ENCODE measurements around the gene NUP62. TPM values are rescaled to one million over a fixed set of nuclear protein-coding genes. Genes with fewer than 3 reads are reported as not detected.
A peak's percentile ranks its signal among the peaks of the same experiment; 100 is the strongest.
"Not testable (repeated sequence)": the region's sequence is repeated elsewhere in the genome, so short reads cannot be mapped to it uniquely, and the experiment has no call there.

Gene NUP62
- total and polyA plus RNA-seq, 8 donors, result 39.2 to 66.2 (median 60.0) TPM

GRCh38 chr19:49951806-49952478 lies 22.6 kb upstream of the NUP62 start:
- ATAC-seq (no peak), DNase-seq (peak in 1 of 4 donors; percentile 37)
- Histone ChIP-seq H3K9me3 (no peaks in the 10 kb centered on the region), H3K36me3 (no peaks in the 10 kb centered on the region), H3K4me1 (peaks cover 4 to 50% of the 10 kb centered on the region in 2 donors), H3K4me3 (no peak overlapping the region), H3K27ac (no peak overlapping the region), H3K27me3 (peaks cover 0 to 16% of the 10 kb centered on the region in 2 donors)
- intact Hi-C loops (cut with DNase I), result no loop called here
- TF ChIP-seq, protein P1, sequence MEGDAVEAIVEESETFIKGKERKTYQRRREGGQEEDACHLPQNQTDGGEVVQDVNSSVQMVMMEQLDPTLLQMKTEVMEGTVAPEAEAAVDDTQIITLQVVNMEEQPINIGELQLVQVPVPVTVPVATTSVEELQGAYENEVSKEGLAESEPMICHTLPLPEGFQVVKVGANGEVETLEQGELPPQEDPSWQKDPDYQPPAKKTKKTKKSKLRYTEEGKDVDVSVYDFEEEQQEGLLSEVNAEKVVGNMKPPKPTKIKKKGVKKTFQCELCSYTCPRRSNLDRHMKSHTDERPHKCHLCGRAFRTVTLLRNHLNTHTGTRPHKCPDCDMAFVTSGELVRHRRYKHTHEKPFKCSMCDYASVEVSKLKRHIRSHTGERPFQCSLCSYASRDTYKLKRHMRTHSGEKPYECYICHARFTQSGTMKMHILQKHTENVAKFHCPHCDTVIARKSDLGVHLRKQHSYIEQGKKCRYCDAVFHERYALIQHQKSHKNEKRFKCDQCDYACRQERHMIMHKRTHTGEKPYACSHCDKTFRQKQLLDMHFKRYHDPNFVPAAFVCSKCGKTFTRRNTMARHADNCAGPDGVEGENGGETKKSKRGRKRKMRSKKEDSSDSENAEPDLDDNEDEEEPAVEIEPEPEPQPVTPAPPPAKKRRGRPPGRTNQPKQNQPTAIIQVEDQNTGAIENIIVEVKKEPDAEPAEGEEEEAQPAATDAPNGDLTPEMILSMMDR (IDR thresholded peaks at IDR 0.05), result no peak

GRCh38 chr19:49950956-49951526 lies 21.7 kb upstream of the NUP62 start:
- Histone ChIP-seq H3K4me1 (peaks cover 4 to 46% of the 10 kb centered on the region in 2 donors), H3K36me3 (no peaks in the 10 kb centered on the region), H3K27me3 (peaks cover 0 to 13% of the 10 kb centered on the region in 2 donors), H3K4me3 (no peak overlapping the region), H3K9me3 (no peaks in the 10 kb centered on the region), H3K27ac (no peak overlapping the region)
- TF ChIP-seq, protein P1 (IDR thresholded peaks at IDR 0.05), result no peak
- peak in 1 of 4 donors; percentile 12 for DNase-seq
- intact Hi-C loops (cut with DNase I), result no loop called here
- ATAC-seq, result no peak

- Histone ChIP-seq H3K4me3 (no peak overlapping the region), H3K27ac (no peak overlapping the region), H3K27me3 (peaks cover 0 to 9% of the 10 kb centered on the region in 2 donors), H3K36me3 (no peaks in the 10 kb centered on the region), H3K9me3 (no peaks in the 10 kb centered on the region), H3K4me1 (peaks cover 4 to 42% of the 10 kb centered on the region in 2 donors)
- intact Hi-C loops (cut with DNase I), result no loop called here
- DNase-seq, result peak in 1 of 4 donors; percentile 10
- ATAC-seq, result no peak
- TF ChIP-seq, protein P1 (IDR thresholded peaks at IDR 0.05), result no peak
These were observed 21.3 kb upstream of the NUP62 start for GRCh38 chr19:49950590-49950948.

GRCh38 chr19:49949742-49950589 lies 20.7 kb upstream of the NUP62 start:
- Histone ChIP-seq H3K27ac (no peak overlapping the region), H3K27me3 (peaks cover 0 to 8% of the 10 kb centered on the region in 2 donors), H3K36me3 (no peaks in the 10 kb centered on the region), H3K9me3 (no peaks in the 10 kb centered on the region), H3K4me3 (no peak overlapping the region), H3K4me1 (peaks cover 1 to 36% of the 10 kb centered on the region in 2 donors)
- intact Hi-C loops (cut with DNase I), result no loop called here
- TF ChIP-seq, protein P1 (IDR thresholded peaks at IDR 0.05), result no peak
- ATAC-seq (no peak), DNase-seq (peak in 1 of 4 donors; percentile 37)

DNA sequence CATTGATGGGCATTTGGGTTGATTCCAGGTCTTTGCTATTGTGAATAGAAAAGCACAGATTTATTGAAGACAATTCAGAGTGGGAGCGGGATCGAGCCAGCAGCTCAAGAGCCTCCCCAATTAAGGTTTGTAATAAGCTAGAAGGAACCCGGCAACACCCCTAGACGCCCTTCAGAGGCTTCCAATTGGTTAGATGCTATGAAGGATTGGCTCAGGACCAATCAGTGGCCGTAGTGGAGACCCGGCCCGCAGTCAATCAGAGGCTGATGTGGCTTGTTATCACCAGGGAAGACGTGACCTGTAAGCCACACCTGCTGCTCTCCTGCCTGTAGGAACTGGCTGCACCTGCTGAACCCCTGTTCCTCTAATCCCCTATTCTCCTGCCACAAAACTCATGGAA lies 17.1 kb upstream of the NUP62 start:
- peak in 1 of 4 donors; percentile 24 for DNase-seq
- no peak for ATAC-seq
- H3K4me1 ChIP-seq, result peaks cover 0 to under 1% of the 10 kb centered on the region in 2 donors

GRCh38 chr19:49944567-49944966 lies 15.3 kb upstream of the NUP62 start:
- not testable (repeated sequence) for H3K27me3 ChIP-seq, H3K4me1 ChIP-seq, H3K4me3 ChIP-seq, H3K36me3 ChIP-seq, H3K9me3 ChIP-seq
- H3K27ac ChIP-seq, result peak overlapping the region in 1 of 2 donors; percentile 8
- peak; percentile 37 for ATAC-seq
- DNase-seq, result peak in 1 of 4 donors; percentile 19
- intact Hi-C loops (cut with DNase I), result loop anchor here in 1 of 2 donors (5.0 kb wide), 1 partner anchor 38 kb away; no protein-coding TSS in a partner anchor

More for the DNA sequence above, 17.1 kb upstream of the NUP62 start:
- H3K4me3 ChIP-seq, result no peak overlapping the region
- intact Hi-C loops (cut with DNase I), result no loop called here
- no peaks in the 10 kb centered on the region for H3K9me3 ChIP-seq
- TF ChIP-seq, protein P1 (IDR thresholded peaks at IDR 0.05), result no peak
- no peaks in the 10 kb centered on the region for H3K36me3 ChIP-seq
- H3K27me3 ChIP-seq, result peaks cover 0 to 8% of the 10 kb centered on the region in 2 donors
- H3K27ac ChIP-seq, result no peak overlapping the region

All from left lung (tissue), 10 donors.